GM19025 (cell line): ENCODE measurements around the gene TMEM256.
A peak's percentile ranks its signal among the peaks of the same experiment; 100 is the strongest.

Experiments
- ATAC-seq: cut with Tn5 transposase; IDR thresholded peaks from one replicate; pipeline ENCODE4 v1.9.1; 2021; ENCODE audit warnings: mild to moderate bottlenecking, low read depth, moderate library complexity; ENCODE audit not compliant: unreplicated experiment

Gene TMEM256

GRCh38 chr17:7409716-7410115, 5.8 kb upstream of the TMEM256 start:
- ATAC-seq: no peak

GRCh38 chr17:7408863-7409262, 5.0 kb upstream of the TMEM256 start:
- ATAC-seq: no peak

- ATAC-seq: no peak
Measured at GRCh38 chr17:7408252-7408727, 4.4 kb upstream of the TMEM256 start.

- no peak for ATAC-seq
Measured at GRCh38 chr17:7407485-7408251, 3.8 kb upstream of the TMEM256 start, which contains the start of gene NLGN2. Gene NLGN2, plus strand, starts transcription at chr17:7407845. Its CDS starts 411 bp downstream, at chr17:7408256.

GRCh38 chr17:7407082-7407481, 3.2 kb upstream of the TMEM256 start:
- no peak for ATAC-seq

- no peak for ATAC-seq
Measured at GRCh38 chr17:7406235-7406825, 2.4 kb upstream of the TMEM256 start.

GRCh38 chr17:7405350-7406234, 1.7 kb upstream of the TMEM256 start:
- no peak for ATAC-seq

- peak; percentile 6 for ATAC-seq
Measured at GRCh38 chr17:7404737-7405349, 946 bp upstream of the TMEM256 start.

- no peak for ATAC-seq
Measured at GRCh38 chr17:7403727-7403976, 245 bp downstream of the TMEM256 start.

- ATAC-seq: no peak
Measured at GRCh38 chr17:7403043-7403726, 712 bp downstream of the TMEM256 start.

- no peak for ATAC-seq
Measured at GRCh38 chr17:7398612-7399011, 5.3 kb downstream of the TMEM256 start.

GRCh38 chr17:7396147-7396546, 7.8 kb downstream of the TMEM256 start:
- no peak for ATAC-seq

- ATAC-seq: peak; percentile 73
Measured at GRCh38 chr17:7394452-7395191, 9.3 kb downstream of the TMEM256 start, which contains the start of gene PLSCR3. Gene PLSCR3, minus strand, starts transcription at chr17:7394525. Its CDS starts 415 bp downstream, at chr17:7394110.

- peak; percentile 31 for ATAC-seq
Measured at GRCh38 chr17:7393613-7394451, 10.1 kb downstream of the TMEM256 start.

GRCh38 chr17:7392696-7393612, 10.9 kb downstream of the TMEM256 start:
- no peak for ATAC-seq

- no peak for ATAC-seq
Measured at GRCh38 chr17:7391307-7391706, 12.6 kb downstream of the TMEM256 start.
